GM21619 (cell line): ENCODE results near the gene KDELR1.

Experiments
- ATAC-seq: cut with Tn5 transposase; IDR thresholded peaks from one replicate; pipeline ENCODE4 v1.9.1; 2021; ENCODE audit not compliant: unreplicated experiment

Gene KDELR1

GRCh38 chr19:48342841-48343540 is 48.4 kb downstream of the KDELR1 start:
- ATAC-seq = no peak

GRCh38 chr19:48342414-48342738 is 49.0 kb downstream of the KDELR1 start:
- ATAC-seq = no peak

- no peak for ATAC-seq
Observed at GRCh38 chr19:48341515-48342413, 49.6 kb downstream of the KDELR1 start.

GRCh38 chr19:48340995-48341394 is 50.4 kb downstream of the KDELR1 start:
- no peak for ATAC-seq

GRCh38 chr19:48338802-48339503 is 52.4 kb downstream of the KDELR1 start:
- ATAC-seq = no peak

- ATAC-seq = no peak
Observed at GRCh38 chr19:48338253-48338755, 53.0 kb downstream of the KDELR1 start.

- peak; percentile 39 for ATAC-seq
Observed at GRCh38 chr19:48333467-48334384, 57.6 kb downstream of the KDELR1 start.

GRCh38 chr19:48332662-48333466 is 58.5 kb downstream of the KDELR1 start:
- ATAC-seq = peak; percentile 47
